Stimulated activated CD4-positive, alpha-beta T cell treated with anti-CD3 and anti-CD28 coated beads, Interleukin-1b, Interleukin-23, amount 100 ng/mL, for 4 hours (primary cell): Measurements from ENCODE around the gene RGS16.

Source experiments
- DNase-seq, 2 donors: peaks; one replicate each; pipeline ENCODE4 v3.0.0-alpha.2; 2020; ENCODE audit warnings: low read depth in 2 of 2

Gene RGS16

DNA sequence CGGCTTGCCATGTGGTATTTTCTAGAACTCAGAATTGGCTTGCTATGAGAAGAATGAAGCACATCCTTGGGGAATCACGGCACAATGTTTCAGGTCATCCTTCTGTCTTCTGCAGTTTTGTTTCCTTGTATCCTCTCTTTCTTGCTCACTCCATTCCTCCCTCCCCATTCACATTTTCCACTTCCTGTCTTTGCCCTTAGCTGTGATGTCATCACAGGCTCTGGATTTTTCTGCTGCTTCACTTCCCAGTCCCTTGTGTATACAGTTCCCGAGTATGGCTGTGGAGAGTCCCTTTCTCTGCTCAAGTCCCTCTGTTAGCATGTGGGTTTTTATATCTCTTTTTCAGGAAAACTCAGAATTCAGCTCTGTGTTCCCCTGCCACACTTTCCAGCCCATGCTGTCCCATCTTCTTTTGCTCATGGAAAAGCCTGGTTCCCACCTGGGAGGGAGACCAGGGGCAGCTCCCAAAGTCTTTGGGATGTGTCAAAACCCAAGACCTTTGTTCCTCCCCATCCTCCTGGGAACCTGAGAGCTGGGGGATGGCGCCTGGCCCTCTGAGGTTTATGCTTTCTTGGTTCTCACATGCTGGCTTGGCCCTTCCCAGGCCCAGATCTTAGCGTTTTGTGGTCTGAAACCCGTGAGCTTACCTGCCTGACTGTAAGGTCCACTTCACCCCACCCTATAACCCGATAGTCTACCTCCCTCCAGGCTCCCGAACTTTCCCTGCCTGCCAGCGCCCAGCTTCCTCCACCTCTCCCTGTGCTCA is 4.8 kb upstream of the RGS16 start:
- no peak for DNase-seq

DNA sequence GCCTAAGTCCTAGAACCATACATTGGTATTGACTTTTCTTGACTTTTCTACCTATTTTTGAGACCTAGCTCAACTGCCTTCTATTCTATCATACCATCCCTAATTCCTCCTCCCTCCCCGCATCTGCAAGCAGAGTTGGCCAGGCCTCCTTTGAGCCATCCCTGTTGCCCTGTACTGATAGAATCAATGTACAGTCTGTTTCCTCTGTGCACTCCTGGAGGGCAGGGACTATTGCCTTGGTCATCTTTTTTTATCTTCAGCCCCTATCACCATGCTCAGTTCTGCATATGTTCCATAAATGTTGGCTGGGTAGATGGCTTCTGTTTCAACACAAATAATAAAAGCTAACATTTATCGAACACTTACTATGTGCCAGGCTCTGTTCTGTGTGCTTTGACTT is 4.0 kb upstream of the RGS16 start:
- DNase-seq = no peak

DNA sequence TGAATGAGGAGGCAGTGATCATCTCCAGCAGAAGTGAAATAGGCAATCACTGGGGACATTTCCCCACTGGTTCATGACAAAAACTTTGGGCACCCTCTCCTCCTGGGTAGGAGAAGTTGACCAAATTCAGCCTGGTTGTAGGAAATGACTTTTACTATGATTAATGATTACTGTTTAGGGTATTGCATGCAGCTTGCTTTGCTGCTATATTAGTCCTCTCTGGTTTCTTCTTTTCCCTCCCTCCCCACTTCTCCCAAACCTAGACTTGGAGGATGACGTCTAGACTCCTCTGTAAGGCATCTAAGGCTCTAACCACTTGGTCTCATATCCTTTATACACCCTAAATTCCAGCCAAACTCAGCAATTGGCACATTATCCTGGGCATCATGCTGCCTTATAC is 3.4 kb upstream of the RGS16 start:
- DNase-seq = no peak

DNA sequence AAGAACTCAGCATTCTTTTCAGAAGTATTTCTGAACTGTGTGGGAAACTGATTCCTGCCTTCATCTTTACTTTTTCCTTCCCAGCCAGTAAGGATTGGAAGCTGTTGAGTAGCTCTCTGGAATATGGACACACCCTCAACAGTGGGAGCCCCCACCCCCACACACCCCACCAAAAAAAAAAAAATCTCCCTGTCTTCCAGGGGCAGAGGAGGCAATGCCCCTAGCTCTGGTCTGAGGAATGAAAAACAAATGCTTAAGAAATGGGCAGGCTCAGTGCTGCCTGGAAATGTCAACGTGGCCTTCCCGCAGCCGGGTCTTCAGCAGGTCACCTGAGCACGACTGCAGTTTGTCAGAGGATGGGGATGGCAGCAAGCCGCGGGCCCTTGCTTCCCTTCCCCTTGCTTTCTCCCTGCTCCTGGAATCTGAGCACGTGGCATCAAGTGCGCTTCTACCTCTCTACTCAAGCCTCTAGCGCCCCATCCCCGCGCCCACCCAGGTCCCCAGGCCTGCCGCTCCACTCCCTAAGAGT is 479 bp downstream of the RGS16 start:
- no peak for DNase-seq

DNA sequence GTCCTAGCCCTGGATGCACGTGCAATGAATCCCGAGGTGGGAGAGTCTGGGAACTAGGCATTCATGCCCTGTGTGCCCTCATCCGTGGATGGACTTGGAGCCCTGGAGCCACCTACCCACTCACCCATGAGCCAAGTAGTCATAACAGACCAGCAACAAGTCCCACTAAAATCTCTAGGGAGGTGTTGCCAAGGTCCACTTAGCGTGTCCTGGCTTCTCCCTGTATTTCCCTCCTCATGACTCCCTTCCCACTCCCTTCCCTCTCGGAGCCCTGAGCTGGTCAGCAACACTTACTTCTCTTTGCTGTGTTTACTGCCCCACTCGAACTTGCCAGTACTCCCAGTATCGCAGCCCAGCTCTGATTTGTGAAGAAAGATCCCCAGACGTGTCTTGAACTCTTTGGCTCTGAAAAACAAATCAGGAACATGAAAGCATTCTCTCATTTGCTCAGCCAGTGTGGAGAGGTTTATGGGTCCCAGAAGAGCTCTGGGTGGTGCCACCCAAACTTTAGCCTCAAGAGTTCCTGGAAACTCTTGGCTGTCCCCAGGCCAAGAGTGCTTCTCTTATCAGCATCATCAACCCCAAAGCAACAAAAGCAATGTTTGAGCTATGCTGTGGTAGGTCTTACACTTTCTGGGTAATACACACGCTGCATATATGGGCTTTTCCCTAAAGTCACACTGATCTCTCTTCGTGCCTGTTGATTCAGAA is 1.1 kb downstream of the RGS16 start:
- no peak for DNase-seq

DNA sequence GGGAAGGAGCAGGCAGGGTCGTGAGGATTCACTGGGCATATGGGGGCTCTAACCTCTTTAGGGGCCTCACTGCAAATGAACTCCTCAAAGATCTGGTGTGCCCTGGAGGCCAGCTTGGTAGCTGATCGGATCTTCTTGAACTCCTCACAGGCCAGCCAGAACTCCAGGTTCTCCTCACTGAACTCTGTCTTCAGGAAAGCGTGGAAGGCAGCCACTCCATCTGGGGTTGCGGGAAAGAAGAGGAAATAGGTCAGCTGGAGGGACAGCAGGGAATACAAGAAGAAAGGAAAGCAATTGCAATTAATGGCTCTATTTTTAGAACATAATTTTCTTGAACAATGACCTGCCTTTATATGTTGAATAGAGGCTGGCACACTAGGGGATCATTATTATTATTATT is 2.3 kb downstream of the RGS16 start:
- no peak for DNase-seq

DNA sequence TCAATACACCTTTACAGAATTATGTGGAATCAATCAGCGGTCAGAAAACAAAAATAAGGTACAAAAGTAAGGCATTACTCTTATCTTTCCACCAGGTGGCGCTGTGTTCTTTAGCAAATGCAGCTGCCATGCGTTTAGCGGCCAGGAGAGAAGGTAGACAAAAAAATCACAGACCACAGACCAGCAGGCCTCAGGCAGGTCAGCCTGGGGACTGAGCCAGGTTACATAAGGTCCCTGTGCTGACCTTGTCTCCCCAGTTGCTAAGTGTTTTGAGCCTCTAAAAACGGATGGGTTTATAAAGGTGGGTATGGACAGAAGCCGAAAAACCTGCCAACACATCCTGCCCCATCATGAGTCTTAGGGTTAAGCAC is 2.8 kb downstream of the RGS16 start:
- DNase-seq = peak in 1 of 2 donors; percentile 66

DNA sequence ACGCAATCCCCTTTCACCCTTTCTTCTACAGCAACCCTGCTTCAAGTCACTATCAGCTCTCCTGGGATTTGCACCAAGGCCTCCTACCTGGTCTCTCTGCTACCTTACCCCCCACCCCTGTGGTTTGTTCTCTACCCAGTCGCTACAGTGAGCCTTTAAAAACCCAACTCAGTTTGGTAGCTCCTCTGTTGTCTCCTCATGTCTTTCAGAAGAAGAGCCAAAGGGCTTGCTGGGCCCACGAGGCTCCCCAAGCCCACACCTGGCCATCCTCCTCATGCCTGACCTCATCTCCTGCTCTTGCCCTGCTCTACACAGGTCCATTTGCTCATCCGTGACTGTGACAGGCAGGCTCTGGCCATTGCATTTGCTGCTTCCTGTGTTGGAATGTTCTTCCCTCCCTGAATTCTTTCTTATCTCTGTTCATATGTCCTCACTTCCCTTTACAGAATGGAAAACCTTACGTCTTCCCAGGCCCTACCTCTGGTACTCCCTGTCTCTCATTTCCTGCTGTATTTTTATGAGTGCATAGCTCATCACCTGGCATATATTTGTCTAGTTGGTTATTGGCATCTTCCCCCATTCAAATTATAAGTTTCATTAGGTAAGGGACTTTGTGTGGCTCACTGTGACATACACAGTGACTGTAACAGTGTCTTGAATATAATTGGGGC is 3.3 kb downstream of the RGS16 start:
- DNase-seq = no peak

DNA sequence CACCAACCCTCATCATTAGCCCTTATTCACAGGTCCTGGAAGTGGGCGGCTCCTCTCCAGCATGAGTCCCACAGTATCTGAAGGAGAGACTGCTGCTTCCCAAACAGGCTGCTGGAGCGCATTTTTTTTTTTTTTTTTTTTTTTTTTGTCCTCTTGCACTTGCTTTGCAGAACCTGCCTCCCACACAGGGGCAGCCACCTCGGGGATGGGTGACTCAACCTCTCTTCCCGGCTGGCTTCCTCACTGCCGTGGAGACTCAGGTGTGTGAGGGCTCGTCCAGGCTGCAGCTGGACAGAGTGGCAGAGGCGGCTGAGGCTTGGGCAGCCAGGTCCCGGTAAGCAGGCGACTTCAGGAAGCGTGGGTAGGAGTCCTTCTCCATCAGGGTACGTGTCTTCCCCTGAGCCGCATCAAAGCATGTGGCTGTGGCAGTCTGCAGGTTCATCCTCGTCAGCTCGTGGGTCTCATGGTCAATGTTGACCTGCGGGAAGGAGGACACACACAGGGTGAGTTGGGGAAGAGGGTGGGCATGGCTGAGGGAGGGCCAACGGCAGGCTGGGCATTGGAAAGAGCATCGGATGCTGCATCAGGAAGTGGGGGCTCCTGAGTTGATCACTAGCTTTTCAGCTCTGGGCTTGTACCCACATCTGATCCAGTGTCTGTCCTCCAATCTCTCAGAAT is 4.0 kb downstream of the RGS16 start:
- DNase-seq = no peak

DNA sequence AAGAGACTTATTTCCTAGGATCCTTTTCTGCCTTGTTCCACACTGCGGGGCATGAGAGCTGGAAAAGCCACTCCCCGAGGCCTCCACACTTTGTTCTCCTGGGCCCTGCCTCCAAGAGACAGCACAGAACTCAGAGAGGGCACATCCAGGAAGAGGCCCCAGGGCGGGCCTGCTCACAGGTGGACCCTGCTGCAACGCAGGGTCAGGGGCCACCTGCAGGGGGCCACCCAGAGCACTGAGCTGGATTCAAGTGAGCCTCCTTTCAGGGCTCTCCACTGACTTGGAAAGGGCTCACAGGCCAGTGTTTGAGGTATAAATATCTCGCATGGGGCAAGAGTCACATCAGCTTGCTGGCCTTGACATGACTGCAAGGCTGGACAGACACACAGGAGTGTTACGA is 4.8 kb downstream of the RGS16 start:
- no peak for DNase-seq

DNA sequence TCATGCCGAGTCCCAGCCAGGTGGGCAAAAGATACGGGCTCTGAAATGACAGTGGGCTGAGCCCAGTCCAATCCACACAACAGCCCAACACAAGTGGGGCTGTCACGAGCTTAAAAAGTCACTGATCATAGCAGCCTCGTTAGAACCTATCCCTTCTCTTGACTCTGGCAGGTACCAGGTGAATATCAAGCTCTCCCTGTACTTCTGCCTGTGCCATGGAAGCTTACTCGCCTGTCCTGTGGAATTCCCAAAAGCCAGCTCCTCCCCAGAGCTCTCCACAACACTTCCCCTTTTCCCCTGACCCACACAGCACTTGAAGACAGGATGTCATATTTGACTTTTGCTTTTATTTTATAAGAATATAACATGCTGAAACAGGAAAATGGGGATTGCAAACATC is 5.9 kb downstream of the RGS16 start:
- DNase-seq = no peak

DNA sequence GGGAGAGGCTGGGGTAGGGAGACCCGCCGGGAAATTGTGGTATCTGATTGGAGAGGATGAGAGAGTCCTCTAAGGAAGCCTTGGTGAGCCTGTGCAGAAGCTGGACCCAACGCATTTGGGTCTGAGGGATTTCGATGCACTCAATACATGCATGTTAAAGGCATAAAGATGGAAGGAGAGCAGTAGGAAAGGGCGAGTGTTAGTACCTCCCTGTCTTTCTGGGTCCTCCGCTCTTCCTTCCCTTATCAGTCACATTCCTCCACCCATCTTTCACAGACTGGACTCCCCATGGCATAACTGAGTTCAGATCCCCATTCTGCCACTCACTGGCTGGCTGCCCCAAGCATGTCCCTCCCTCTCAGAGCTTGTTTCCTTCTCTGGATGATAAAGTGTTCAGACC is 7.3 kb downstream of the RGS16 start:
- DNase-seq = no peak

DNA sequence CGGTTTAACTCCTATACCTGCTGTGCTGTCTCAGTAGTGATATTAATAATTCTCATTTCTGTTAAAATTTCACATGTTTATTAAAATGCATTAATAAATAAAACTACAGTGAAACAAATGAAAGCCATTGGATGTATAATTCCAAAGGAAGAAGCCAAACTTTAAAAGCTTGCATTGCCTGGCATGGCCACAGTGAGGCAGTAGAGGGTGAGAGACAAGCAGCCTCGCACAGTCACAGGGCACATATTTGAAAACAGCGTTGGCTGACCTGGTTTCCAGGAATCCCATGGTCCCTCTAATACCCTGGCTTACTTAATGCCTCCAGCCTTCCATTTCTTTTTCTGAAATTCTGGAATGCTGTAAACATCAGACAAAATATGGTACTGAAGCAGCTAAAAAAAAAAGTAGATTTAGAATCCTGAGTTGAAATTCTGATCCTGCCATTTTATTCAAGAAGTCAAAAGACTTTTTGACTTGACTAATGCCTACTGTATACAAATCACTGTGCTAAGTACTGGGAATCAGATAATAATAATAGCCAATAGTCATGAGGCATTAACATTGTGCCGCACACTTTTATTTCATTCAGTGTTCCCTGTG is 8.4 kb downstream of the RGS16 start:
- DNase-seq = peak; percentile 57

DNA sequence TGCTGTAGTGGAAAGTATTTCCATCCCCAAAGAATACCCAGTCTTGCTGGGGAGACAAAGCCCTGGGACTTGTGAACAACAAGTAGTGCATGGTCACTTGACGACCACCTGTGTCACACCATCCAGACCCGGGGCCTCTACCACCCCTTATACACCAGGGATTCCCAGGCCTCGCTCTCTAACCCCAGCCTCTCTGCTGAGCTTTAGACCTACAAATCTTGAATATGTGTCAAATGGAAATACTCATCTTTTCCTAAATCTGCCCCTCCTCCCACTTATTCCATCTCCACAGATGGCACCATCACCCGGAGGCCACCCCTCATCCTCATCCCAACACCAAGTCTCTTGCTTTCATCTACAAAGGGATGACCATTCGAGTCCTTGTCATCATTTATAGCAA is 14.3 kb downstream of the RGS16 start:
- no peak for DNase-seq

DNA sequence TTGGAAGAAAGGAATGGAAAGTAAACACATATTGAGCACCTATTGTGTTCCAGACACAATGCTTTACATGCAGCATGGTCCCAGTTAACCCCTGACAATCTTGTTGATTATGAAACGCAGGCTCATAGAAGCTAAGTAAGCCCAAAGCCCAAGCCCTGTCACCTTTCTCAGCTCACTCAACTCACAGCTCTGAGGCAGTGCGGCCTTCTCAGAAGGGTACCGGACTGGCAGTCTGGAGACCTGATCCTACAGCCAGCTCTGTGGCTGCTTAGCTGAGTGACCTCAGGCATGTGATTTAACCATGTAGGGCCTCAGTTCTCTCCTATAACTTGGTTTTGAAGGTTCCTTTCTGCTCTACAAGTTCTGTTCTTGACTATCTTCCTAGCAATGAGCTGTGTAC is 14.7 kb downstream of the RGS16 start:
- no peak for DNase-seq

DNA sequence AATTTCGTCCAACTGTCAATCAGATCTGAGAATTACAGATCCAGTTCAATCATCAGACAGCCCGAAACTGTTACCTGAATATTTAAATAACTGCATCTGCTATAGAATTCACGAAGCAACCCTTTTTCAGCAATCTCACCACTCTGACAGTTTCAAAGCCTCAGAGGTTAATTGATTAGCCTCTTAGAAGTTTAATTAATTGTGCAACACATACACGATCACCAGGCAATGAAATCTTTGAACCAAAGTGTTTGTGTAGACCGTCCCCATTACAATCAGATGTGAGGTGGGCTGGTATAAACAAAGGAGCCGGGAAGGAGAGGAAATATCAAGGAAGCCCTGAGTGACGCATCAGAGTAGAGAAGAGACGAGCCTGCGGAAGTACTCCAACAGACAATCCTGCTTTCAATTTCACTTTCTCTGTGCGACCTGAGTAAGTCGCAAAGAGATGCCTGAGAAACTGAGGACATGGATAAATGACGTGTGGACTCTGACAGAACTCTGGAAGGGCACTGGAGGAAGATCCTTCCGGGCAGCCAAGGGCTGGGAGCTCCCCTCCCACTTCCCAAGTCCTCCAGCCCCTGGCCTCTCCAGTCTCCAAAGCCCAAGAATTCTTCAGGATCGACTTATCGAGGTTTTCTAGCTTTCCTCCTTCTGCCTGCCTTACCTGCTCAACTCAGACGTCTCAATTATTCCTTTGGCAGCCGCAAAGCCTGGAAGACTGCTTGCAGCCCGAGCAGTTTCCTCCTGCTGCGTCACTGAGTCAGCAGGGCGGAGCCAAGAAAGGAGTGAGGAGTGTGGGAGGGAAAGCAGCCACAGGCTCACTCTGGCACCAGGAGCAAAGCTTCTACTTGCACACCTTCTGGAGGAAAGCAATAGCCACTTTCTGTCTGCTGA is 15.4 kb downstream of the RGS16 start, which contains the start of gene RNASEL:
RNASEL (minus strand) TSS at position 757 of the 897 bp plus-strand sequence. CDS start 2,450 bp downstream, outside the sequence.
- DNase-seq = peak; percentile 42

DNA sequence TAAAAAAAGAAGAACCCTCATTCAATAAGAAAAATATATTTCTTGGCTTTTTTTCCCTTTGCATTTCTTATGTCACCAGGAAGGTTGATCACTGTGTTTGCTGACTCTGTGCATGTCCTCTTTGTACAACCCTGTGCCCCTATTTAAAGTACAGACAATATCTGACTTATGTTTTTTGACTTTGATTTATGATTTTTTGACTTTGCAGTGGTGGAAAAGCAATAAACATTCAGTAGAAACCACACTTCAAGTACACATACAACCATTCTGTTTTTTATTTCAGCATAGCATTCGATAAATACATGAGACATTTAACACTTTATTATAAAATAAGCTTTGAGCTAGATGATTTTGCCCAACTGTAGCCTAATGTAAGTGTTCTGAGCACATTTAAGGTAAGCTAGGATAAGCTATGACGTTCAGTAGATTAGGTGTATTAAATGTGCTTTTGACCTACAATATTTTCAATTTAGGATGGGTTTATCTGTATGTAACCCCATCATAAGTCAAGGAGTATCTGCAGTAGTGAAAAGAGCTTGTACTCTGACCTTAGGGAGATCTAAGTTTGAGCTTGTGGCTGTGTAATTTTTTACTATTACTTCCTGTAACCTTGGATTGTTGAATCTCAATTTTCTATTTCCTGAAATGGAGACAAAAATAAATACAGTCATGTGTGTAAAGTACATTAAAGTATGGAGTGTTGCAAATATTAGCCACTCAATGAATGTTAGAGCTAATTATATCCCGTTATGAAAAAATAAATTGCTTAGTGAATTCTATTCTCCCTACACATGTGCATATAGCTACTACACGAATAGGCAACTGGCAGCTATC is 16.3 kb downstream of the RGS16 start:
- no peak for DNase-seq

DNA sequence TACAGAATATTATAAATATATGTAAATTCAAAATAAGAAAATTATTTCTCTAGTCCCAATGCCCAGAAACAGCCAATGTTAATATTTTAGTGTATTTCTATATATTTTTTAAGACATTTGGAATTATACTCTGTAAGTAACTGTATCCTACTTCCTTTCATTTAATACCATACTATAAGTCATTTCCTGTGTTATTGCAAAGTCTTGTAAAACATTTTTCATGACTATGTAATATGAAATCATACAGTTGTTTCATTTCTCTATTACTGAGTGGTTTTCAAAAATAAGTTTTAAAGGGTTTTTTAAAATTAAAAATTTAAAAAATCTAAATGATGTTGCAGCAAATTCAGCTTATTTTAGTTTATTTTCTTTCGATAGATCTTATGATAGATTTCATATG is 17.1 kb downstream of the RGS16 start:
- DNase-seq = no peak

DNA sequence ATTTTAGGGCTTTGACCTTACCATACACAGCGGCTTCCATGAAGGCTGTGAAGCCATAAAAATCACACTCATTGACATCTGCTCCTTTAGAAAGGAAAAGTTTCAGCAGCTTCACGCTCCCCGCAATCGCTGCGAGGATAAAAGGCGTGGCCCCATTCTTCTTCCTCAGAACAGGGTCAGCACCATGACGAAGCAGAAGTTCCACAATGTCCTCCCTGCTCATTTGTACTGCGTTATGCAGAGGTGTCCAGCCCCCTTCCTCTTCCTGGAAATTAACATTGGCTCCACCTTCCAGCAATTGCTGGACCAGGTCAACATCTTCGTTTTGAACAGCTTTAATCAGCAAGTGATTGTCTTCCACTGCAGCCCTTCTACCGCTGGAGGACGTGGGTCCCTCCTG is 17.8 kb downstream of the RGS16 start:
- no peak for DNase-seq

DNA sequence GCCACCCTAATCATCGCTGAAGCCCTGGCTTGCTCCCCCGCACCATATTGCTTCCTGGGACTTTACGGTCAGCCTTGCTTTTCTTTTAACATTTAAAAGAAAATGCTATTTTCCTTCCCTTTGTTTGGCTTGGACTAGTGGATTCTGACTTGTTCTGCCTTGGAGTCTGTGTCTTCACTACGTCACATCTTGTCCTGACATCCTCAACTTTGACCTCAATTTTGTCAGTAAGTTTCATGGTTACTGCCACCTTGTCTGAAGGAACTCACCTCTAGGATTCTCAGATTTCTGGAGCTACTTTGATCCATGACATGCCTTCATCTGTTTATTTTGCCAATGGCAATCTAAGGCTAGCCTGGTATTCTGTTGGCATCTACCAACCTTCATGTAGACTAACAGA is 19.4 kb downstream of the RGS16 start:
- no peak for DNase-seq
